CD4-positive, alpha-beta T cell treated with Interleukin-17A for 4 hours (primary cell): Measurements from ENCODE around the gene PAX3.

Experiments
- DNase-seq: peaks from one replicate; pipeline ENCODE4 v3.0.0-alpha.2; 2020; ENCODE audit warnings: mixed read lengths

Gene PAX3

GRCh38 chr2:222298311-222299150 lies at the start of gene PAX3:
Gene PAX3 (minus strand): TSS chr2:222298998. CDS start chr2:222298615, 383 bp downstream.
- no peak for DNase-seq

- DNase-seq, result no peak
Observed at GRCh38 chr2:222341331-222341730, 42.5 kb upstream of the PAX3 start.

DNA sequence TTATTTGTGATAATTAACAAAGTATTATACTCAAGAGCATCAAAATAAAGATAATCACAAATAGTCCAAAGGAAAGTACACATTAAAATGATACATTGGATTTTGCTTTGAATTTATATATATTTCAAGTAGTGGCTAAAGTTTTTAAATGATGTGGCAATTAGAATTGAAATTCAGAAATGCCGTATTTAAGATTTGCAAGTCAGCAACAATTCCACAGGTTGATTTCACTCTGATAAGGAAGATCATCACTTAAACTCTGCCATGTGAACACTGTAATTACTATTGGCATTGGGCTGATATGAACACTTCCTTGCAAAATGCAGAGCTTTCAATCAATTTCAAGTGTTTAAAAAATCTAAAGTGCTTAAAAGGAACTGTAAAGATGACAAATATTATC lies 39.6 kb upstream of the PAX3 start:
- DNase-seq, result no peak

DNA sequence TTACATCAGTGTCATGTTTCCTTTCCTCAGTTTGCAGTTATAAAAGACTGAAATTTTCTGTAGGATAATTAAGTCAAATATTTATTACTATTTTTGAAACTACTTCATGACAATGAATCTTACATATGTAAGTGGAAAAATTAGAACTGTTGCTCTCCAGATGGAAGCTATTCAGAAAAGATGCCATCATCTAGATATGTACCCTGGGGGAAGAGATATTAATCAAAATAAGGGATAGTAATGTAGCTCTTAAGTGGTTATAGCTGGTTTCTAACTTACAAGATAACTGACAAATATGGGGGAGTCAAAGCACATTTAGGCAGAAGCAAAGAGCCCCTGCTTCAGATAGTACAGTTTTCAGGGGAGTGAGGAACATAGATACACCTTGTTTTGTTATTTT lies 38.1 kb upstream of the PAX3 start:
- DNase-seq, result no peak

GRCh38 chr2:222336442-222336841 lies 37.6 kb upstream of the PAX3 start:
- no peak for DNase-seq

- DNase-seq, result no peak
Observed at GRCh38 chr2:222334914-222335313, 36.1 kb upstream of the PAX3 start.

DNA sequence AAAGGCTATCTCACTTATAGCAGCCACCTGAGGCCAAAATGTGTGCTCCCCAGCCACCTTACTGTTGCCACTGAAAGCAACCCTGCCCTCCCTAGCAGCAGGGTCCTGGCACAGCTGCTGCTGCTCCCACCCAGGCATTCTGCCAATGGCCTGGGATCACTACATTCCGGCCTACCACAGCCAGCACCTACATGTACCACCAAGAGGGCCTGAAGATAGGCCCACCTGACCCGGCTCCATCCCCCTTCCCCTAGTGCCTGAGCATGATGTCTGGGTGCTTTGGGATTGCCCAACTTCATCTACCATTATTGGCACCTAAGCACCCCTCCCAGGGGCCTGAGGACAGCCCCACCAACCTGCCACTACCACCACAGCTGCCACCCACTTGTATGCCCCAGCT lies 34.6 kb upstream of the PAX3 start:
- no peak for DNase-seq

DNA sequence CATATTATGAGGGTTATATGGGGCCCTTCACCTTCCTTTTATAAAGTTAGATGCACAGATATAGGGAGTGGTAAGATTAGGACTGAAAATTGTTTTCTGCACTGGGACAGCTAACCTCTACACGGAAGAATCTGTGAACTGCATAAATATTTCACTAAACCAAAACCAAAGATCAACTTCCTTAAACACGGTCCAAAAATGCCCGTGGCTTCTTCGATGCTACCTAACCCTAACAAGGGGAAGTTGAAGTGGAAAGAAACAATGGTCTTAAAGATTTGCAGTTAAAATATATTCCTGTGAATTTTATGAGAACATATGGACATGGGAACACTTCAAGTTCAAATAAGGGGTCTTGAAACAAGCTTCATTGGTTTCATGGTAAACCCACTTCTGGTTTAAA lies 33.3 kb upstream of the PAX3 start:
- DNase-seq, result no peak

- no peak for DNase-seq
Observed at GRCh38 chr2:222330910-222331309, 32.1 kb upstream of the PAX3 start.

- no peak for DNase-seq
Observed at GRCh38 chr2:222322236-222322635, 23.4 kb upstream of the PAX3 start.

DNA sequence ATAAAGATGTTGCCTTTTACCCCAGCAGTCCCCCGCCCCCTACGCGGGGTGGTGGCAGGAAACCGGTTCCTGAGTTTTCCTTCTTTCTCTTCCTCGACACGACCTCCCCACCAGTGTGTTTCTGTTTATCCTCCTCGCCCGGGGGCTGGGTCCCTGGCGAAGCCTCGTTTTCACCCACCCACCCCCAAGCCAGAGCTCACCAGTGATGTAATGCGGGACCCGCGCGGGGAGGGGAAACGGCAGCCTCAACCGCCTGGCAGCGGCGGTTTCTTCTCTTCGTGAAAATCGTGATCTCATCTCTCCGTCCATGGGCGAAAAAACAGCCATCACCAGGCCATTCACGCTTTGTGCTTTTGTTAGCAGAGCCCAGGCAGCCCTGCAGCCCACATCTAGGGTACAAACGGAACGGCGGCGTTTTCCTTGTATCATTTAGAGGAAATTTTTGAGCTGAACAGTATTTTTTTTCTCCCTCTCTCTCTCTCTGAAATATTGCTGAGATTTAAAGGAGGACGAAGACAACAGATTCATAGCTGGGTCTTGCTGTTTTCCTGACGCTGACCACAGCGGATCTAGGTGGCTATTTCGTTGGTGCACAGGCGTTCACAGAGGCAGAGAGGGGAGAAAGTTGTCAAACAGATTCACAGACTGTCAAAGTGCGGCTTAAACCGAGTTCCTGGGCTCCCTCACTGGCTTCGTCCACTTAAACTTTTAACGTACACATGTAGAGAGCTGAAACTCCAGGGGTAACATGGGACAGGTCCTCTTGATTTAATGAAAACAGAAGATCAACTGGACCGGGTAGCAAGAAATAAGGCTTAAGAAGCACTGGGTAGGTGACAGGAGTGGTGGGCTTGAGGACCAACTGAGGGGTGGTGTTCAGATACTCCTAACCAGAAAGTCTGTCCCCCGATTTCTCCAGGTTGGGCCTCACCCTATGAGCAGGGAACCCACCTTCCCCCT lies 21.9 kb upstream of the PAX3 start:
- DNase-seq, result no peak

DNA sequence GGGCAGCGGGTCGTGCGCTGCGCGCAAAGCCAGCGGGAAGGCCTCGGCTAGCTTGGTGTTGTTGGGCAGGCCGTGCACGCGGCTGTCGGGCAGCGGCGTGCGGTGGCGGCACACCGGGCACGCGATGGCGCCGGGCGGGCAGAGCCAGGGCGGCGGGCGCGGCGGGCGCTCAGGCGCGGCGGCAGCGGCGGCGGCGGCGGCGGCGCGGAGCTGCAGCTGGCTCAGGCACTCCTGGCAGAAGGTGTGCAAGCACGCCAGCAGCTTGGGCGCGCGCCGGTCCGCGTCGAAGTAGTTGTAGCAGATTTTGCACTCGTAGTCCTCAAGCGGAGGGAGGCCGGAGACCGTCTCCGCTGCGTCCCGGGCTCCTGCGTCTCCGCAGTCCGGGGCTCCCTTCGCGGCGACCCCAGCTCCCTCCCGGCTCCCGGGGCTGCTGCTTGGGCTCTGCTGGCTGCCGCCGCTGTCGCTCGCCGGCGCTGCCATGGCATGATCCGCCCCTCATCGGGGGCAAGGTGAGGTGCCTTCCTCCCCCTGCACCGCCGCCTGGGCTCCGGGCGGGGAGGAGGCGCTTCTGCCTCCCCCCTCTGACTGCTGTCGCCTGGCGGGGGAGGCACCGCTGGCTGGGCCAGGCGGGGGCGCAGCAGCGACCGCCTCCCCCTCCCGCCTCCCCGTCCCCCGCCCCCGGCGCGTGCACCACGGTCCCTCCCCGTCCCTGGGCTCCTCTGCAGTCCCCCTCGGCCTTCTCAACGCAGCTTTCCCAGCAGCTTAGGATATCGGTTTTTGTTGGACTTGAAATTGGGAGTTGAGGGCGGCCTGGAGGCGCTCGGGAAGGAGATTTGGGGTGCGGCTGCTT lies 21.0 kb upstream of the PAX3 start:
- no peak for DNase-seq

GRCh38 chr2:222318712-222319585 lies 20.2 kb upstream of the PAX3 start:
- peak; percentile 29 for DNase-seq

DNA sequence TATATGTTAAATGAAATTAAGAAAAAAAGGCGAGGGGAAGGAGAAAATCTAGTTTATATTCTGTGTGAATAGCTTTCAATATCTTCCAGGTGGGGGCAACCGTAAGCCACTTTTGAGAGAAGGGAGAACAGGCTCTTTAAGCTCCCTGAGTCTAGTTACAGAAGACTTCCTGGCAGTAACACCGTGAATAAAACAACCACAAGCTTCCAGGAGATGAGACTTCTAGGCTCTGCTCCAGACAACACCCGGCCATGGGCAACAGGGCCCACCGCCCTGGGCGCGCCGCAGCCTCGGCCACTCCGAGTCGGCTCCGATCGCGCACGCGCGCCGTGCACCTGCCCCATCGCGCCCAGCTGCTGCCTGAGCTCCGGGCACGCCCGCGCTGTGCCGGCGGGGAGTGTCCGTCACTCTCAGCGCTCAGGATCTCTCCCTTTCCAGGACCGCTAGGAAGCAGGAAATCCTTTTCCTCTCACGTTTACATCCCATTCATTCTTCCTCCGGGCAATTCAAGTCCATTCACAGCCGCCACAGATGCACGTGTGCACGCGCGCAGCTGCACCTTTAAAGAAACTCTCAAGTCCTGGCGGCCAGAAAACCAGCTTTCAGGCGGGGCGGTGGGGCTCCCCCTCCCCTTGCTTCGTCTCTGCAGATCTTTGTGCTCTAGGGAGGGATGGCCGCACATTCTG lies 19.4 kb upstream of the PAX3 start:
- DNase-seq, result peak; percentile 21

- no peak for DNase-seq
Observed at GRCh38 chr2:222315443-222316121, 16.8 kb upstream of the PAX3 start.

DNA sequence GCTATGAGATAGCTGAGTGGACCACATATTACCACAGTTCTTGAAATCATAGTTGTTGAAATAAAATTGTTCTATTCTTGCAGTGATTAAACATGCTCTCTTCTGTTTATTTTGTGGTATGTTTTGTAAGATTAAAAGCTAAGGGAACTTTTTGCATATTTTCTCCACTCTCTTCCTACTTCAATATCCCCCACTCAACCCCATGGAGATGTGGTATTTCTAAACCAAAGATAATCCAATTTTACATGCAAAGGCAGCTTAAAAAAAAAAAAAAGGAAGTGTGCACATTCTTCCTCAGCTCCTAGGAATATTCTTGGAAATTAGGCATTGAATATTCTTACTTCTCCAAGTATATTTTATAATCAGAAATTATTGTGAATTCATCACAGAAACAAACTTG lies 15.0 kb upstream of the PAX3 start:
- DNase-seq, result no peak

GRCh38 chr2:222311978-222312738 lies 13.4 kb upstream of the PAX3 start:
- DNase-seq, result no peak

DNA sequence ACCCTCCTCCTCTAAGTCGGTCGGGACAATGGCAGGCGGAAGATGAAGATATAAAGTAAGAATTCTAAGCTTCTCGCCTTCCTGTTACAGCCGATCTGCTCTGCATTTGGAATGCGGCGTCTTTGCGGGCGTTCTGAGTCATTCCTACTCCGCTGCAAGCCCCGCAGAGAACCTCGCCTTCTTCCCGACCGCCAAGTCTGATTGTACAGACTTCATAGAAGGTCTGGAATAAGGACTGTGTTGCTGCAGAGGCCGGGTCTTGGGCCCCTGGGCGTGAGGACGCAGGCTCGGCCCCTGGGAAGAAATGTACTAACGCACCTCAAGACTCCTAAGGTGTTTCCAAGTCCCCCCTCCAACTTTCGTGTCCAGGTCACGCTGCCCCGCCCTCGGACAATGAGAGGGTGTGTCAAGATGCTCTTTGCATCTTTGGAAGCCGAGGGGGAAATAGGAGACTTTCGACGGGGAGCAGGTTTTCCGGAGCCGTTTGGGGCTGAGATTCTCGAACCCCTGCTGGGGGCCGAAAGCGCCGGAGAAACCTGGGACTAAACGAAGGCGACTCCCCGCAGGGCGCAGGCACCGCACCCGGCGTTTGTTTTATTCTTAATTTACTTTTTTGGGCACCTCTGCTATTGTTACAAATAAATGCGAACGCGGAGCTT lies 12.7 kb upstream of the PAX3 start:
- no peak for DNase-seq

DNA sequence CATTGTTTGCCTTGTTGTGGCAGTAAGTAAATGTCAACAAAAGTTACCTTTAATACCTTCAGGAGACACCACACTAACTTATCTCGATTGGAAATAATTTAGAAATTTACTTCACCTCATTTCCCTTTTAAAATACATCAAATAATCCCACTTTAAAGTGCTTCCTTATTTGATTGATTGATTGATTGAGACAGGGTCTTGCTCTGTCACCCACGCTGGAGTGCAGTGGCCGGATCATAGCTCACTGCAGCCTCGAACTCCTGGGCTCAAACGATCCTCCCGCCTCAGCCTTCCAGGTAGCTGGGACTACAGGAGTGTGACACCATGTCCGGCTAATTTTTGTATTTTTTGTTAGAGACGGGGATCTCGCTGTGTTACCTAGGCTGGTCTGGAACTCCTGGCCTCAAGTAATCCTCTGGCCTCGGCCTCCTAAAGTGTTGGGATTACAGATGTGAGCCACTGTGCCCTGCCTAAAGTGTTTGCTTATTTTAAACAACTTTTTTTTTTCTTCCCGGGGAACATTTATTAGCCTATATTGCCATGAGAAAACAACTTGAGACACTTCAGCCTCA lies 12.0 kb upstream of the PAX3 start:
- DNase-seq, result no peak
